HG03575 (cell line): Measurements from ENCODE around the gene LRFN2.

ENCODE experiments used
- ATAC-seq: cut with Tn5 transposase; IDR thresholded peaks from one replicate; pipeline ENCODE4 v1.9.1; 2021; ENCODE audit not compliant: unreplicated experiment, insufficient number of reproducible peaks, low FRiP score; ENCODE audit errors: extremely low read depth

The LRFN2 gene

GRCh38 chr6:40456390-40457013, 130.7 kb downstream of the LRFN2 start:
- no peak for ATAC-seq

- no peak for ATAC-seq
Measured at GRCh38 chr6:40455686-40456389, 131.3 kb downstream of the LRFN2 start.

DNA sequence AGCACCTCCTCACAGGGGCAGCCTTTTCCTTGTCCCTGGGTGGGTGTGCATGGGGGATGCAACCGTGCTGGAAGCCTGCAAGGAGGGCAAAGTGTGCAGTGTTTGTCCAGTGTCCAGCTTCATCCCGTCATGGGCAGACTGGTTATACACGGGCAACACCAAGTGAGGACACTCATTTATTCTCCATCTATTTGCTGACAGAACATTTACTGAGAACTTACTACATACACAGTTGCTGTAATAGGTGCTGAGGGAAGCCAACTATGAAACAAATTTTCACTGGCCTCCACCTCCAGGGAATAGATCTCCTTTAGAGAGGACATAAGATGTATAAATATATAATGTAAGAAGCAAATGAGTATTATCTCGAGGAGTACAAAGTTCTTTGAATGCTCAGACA, 136.7 kb downstream of the LRFN2 start:
- ATAC-seq, result no peak

DNA sequence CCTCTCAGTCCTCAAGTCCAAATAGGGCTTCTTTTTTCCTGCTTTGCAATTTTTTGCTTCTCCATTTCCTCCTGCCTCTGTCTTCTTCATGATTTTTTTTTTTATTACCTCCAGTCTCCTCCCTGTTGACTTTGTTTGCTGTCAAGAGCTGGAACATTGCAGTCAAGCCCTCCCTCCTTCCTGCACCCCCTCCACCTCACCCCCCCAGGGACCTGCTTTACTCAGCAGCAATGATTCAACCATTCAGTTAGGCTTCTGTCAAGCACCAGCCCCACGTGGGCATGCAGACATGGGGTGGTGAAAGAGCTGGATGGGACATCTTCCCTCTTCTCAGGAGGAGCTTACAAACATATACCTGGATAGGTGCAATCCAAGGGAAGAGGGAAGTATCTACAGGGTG, 142.4 kb downstream of the LRFN2 start:
- ATAC-seq, result no peak

DNA sequence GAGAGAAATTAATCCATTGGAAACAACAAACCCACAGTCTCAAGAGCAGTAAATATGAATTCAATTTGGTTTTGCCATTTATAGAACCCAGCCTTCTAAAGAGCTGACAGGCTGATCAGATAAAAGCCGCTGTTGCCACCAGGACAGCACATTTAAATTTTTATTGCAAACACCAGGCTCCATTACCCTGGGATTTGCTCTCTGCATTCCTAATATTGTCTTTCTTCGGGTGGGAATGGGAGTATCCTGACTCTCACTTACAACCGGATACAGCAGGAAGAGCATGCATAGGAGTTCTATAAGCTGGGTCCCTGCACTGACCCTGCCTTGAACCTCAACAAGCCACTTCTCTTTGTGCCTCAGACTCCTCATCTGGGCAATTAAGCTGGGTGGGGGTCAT, 142.9 kb downstream of the LRFN2 start:
- no peak for ATAC-seq

GRCh38 chr6:40443842-40444241, 143.3 kb downstream of the LRFN2 start:
- ATAC-seq, result no peak

DNA sequence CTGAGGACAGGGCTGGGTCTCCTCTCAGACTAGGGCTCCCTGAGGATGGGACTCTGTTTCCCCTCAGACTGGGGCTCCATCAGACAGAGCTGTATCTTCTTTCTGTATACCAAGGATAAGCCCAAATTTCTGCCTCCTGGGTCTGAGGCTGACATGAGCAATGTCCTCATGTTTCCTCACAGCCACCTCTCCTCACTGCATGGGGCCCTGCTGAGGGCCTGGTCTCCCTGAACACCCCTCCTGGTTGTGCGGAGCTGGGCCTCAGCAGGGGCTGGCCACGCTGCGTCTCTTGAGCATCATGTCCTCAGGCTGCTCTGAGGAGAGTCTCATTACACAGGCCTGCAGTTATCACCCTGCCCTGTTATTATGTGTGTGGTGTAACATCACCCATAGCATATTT, 144.6 kb downstream of the LRFN2 start:
- ATAC-seq, result no peak

DNA sequence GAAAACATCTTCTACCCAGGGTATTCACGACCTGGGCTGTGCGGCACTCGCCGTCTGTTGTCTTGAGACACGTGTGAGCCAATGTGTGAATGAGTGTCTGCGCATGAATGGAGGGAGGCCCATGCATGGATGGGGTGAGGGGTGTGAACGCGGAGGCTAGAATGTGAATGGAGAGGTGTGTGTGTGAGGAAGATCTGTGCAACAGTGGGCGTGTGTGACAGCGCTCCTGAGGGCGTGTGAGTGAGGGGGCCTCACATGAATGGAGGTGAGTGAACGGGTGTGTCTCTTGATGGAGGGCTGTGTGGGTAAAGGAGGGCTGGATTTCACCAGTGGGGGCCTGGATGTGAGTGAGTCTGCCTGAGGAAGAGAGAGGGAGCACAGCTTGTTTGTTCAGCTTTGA, 146.0 kb downstream of the LRFN2 start:
- no peak for ATAC-seq

GRCh38 chr6:40440053-40440452, 147.1 kb downstream of the LRFN2 start:
- ATAC-seq, result no peak

- no peak for ATAC-seq
Measured at GRCh38 chr6:40439026-40439800, 148.0 kb downstream of the LRFN2 start.

DNA sequence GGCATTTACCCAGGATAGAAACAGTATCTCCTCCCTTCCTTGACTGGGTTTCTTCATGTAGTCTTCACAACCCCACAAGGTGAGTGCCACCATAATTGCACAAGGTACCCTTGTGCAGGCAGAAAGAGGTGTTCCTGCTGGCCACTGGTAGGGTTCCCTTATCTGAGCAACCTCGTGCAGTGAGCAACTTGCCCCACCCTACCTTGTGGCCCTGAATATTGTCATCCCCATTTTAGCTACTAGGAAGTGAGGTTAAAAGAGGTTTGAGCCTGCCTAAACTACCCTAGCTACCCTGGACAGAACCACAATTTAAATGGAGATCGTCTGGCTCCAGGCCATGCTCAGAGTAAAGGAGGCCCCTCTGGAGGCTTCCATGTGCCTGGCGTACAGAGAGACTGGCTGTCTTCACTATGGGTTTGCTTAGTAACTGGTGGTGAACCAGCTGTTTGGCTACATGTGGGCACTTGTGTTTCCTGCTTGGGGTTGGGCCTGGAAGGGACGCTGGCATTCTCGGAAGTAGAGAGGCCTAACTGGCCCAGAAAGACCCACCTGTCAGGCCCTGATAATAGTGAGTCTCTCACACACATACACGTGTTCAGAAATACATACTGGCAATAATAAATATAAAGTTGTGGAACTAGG, 148.8 kb downstream of the LRFN2 start:
- no peak for ATAC-seq

- no peak for ATAC-seq
Measured at GRCh38 chr6:40437631-40438030, 149.5 kb downstream of the LRFN2 start.

- no peak for ATAC-seq
Measured at GRCh38 chr6:40436685-40437604, 150.2 kb downstream of the LRFN2 start.

DNA sequence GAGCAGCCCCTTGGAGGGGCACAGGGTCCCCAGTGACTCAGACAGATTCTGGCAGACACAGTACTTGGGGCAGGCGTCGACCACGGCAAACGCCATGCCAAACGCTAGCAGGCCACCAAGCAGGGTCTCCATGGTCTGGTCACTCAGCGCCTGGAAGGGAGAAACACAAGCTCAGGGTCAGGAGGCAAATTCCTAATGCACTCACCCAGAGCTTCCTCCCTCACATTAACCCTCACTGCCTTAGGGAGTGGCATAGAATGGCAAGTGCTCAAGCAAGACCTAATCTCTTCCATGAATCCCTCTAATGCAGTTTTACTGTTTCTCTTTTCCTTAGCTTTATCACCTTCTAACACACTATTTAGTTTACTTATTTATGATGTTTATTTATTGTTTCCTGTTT, 154.2 kb downstream of the LRFN2 start:
- ATAC-seq, result no peak

- no peak for ATAC-seq
Measured at GRCh38 chr6:40431706-40432105, 155.5 kb downstream of the LRFN2 start.

DNA sequence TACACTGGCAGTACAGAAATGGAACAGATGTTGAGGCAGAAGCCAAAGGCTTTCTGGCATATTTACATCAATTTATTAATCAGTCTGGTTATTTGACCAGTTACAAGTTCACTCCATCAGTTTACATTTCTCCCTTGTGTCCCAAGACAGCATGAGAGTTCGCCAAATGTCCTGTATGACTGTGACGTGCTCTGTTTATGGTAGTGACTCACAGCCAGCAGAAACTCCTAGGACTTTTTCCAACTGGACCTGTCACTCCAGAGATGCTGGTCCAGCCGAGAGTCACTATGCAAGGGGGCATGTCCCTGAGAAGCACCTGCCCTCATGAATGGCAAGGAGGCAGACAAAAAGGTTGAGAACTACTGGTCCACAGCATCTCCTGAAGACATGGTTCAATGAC, 160.0 kb downstream of the LRFN2 start:
- ATAC-seq, result no peak

GRCh38 chr6:40426346-40427066, 160.7 kb downstream of the LRFN2 start:
- ATAC-seq, result no peak
